Measurements from ENCODE around the gene TAPT1.
"Not testable (repeated sequence)": the region's sequence is repeated elsewhere in the genome, so short reads cannot be mapped to it uniquely, and the experiment has no call there.

TAPT1 gene

GRCh38 chr4:16169490-16169889, 56.8 kb downstream of the TAPT1 start:
- no peak for FAIRE-seq

- FAIRE-seq, result no peak
Measured at GRCh38 chr4:16168710-16169388, 57.4 kb downstream of the TAPT1 start.

- no peak for FAIRE-seq
Measured at GRCh38 chr4:16168144-16168543, 58.1 kb downstream of the TAPT1 start.

GRCh38 chr4:16165931-16166330, 60.3 kb downstream of the TAPT1 start:
- FAIRE-seq, result no peak

GRCh38 chr4:16162891-16163290, 63.4 kb downstream of the TAPT1 start:
- FAIRE-seq, result no peak

GRCh38 chr4:16161851-16162408, 64.3 kb downstream of the TAPT1 start:
- FAIRE-seq, result no peak

GRCh38 chr4:16160457-16160856, 65.8 kb downstream of the TAPT1 start:
- no peak for FAIRE-seq

- no peak for FAIRE-seq
Measured at GRCh38 chr4:16159286-16159685, 67.0 kb downstream of the TAPT1 start.

GRCh38 chr4:16158504-16158852, 67.8 kb downstream of the TAPT1 start:
- FAIRE-seq, result no peak

GRCh38 chr4:16157609-16158503, 68.4 kb downstream of the TAPT1 start:
- no peak for FAIRE-seq

GRCh38 chr4:16155528-16156169, 70.6 kb downstream of the TAPT1 start:
- FAIRE-seq, result no peak

- no peak for FAIRE-seq
Measured at GRCh38 chr4:16154451-16154850, 71.8 kb downstream of the TAPT1 start.

- no peak for FAIRE-seq
Measured at GRCh38 chr4:16150716-16151115, 75.6 kb downstream of the TAPT1 start.

- FAIRE-seq, result not testable (repeated sequence)
Measured at GRCh38 chr4:16144913-16145312, 81.4 kb downstream of the TAPT1 start.

GRCh38 chr4:16142598-16143310, 83.5 kb downstream of the TAPT1 start:
- no peak for FAIRE-seq

GRCh38 chr4:16140879-16141249, 85.4 kb downstream of the TAPT1 start:
- FAIRE-seq, result no peak

- no peak for FAIRE-seq
Measured at GRCh38 chr4:16140231-16140878, 85.9 kb downstream of the TAPT1 start.

- no peak for FAIRE-seq
Measured at GRCh38 chr4:16139066-16139945, 87.0 kb downstream of the TAPT1 start.

- no peak for FAIRE-seq
Measured at GRCh38 chr4:16136827-16137226, 89.4 kb downstream of the TAPT1 start.

- FAIRE-seq, result no peak
Measured at GRCh38 chr4:16136311-16136710, 90.0 kb downstream of the TAPT1 start.

GRCh38 chr4:16133406-16133805, 92.9 kb downstream of the TAPT1 start:
- FAIRE-seq, result no peak

All from endometrium (tissue), 2 donors.